ENCODE measurements around the gene NTRK2.

DNA sequence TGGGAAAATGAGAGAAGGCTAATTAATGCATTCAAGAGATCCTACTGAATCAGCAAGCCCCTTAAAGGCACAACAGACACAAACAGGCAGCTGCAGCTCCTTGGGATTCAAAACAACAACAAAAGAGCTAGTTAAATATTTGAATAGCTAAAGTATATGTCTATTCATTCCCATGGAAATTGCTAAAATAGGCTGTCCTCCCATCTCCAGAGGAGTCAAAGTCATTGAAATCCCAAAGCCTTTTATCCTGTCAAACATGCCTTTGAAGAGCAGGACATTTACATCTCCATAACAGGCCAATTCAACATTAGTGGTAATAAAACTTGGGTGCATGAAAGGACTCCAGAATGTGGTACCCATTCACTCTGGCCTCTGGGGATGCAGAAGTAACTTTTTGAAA lies 177.4 kb downstream of the NTRK2 start:
- TF ChIP-seq, protein P1, sequence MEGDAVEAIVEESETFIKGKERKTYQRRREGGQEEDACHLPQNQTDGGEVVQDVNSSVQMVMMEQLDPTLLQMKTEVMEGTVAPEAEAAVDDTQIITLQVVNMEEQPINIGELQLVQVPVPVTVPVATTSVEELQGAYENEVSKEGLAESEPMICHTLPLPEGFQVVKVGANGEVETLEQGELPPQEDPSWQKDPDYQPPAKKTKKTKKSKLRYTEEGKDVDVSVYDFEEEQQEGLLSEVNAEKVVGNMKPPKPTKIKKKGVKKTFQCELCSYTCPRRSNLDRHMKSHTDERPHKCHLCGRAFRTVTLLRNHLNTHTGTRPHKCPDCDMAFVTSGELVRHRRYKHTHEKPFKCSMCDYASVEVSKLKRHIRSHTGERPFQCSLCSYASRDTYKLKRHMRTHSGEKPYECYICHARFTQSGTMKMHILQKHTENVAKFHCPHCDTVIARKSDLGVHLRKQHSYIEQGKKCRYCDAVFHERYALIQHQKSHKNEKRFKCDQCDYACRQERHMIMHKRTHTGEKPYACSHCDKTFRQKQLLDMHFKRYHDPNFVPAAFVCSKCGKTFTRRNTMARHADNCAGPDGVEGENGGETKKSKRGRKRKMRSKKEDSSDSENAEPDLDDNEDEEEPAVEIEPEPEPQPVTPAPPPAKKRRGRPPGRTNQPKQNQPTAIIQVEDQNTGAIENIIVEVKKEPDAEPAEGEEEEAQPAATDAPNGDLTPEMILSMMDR (IDR thresholded peaks at IDR 0.05) = no peak
- no peak for TF ChIP-seq POLR2A (IDR thresholded peaks at IDR 0.05)
